NCI-H345 treated with DMSO at 0.1 percent for 48 hours (cell line): ENCODE data around the gene ATP2B3.

Experiments
- DNase-seq: peaks from one replicate; lab custom pipeline; 2025; ENCODE audit not compliant: unreplicated experiment; lab: John Stamatoyannopoulos, UW

ATP2B3 gene

GRCh38 chrX:153507484-153508178 is 9.8 kb upstream of the ATP2B3 start:
- peak; percentile 30 for DNase-seq

DNA sequence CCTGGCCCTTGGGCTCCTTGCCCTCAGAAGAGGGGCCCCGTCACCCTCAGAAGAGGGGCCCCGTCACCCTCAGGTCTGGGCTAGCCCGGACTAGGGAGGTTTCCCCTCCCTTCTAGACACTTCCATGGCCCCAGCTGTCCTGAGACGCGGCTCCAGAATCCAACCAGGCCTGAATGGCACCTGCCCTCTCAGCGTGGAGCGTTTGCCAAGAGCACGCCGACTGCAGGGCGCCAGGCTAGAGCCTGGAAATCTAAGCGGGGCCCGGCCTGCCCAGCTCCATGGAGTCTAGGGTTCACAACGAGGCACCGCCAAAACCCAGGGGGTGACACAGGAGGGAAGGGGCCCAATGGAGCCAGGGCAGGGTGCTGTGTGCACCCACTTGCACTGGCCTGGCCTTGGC is 7.8 kb upstream of the ATP2B3 start:
- no peak for DNase-seq

DNA sequence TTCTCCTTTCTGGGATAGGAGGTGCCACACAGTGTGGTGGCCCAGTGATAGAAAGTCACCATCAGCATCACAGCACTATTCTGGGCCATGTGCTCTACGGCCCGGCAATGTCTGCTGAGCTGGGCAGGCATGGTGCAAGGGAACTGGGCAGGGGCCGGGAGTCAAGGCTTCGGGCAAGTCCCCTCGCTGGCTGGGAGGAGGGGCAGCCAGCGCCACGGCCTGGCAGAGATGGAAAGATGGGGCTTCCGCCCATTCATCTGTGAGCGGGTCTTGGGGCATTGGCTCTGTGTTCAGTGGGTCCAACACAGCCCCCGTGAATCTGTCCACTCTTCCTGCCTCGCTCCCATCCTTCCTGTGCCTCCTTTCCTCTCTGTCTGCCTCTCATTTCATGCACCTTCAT is 7.1 kb upstream of the ATP2B3 start:
- DNase-seq: no peak

DNA sequence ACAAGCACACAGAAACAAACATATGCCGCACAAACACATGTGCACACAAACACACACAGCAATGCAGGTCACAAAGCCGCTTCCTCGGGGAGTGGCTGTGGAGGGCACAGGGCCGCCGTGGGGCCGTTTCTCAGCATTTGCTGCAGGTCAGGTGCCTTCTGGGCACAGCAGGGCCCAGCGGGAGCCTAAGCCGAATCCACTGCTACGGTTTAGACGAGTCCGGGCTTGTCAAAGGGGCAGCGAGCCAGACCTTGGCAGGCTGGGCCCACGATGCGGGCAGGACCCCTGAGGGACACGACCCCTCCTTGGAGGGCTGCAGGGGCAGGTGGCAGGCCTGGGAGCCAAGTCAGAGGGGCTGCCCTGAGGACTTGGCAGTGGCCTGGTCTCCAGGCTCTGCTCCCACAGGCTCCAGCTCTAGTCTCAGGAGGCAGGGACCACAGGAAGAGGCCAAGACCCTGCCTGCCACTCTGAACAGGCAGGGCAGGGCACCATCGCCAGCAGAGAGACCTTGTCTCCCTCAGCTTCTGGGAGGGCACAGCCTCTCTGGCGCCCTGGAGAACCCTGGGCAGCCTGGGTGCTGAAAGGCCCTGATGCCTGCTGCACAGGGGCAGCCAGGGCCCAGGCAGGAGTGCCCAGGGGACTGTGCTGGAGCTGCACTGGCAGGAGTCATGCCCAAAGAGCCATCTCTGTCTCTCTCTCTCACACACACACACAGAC is 5.5 kb upstream of the ATP2B3 start:
- no peak for DNase-seq

DNA sequence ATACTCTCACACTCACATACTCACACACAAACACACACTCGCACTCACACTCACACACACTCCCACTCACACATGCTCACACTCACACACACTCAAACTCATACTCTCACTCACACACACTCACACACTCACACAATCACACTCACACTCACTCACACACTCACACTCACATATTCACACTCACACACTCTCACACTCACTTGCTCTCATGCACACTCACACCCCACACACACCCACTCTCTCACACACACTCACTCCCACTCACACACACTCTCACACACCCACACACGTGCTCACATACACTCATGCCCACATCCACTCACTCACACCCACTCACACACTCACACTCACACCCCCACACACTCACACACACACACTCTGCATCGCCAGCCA is 4.9 kb upstream of the ATP2B3 start:
- no peak for DNase-seq

GRCh38 chrX:153513265-153513664 is 4.2 kb upstream of the ATP2B3 start:
- no peak for DNase-seq

- no peak for DNase-seq
These were observed 3.2 kb upstream of the ATP2B3 start for GRCh38 chrX:153514259-153514658.

DNA sequence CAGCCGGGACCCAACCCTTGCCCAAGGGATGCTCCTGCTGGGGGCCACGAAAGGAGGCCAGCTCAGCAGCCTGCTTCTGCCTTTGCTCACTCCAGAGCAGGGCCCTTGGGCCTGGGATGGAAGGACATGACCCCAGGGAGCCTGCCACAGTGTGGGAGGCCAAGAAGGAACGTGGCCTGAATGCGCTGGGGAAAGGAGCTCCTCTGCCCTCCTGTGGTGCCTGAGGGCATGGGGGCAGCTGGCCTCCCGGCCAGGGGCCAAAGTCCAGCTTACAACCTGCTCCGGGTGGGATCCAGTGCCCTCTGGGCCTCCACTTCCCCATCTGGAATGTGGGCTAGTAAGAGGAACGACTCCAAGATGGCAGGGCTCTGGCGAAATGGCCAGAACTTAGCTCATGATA is 2.0 kb upstream of the ATP2B3 start:
- no peak for DNase-seq

DNA sequence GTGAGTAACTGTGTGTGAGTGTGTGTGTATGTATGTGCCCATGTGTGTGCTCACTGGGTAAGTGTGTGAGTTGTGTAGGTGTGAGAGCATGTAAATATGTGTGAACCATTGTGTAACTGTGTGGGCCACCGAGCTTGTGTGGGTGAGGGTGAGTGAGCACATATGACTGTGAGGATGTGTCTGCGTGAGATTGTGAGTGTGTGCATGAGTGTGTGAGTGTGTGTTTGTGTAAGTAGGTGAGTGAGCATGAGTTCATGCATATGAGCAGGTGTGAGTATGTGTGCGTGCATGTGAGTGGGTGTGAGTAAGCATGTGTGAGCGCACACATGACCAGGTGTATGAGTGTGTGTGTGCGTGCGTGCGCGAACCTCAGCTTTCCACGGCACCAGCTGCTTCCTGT is 1.4 kb upstream of the ATP2B3 start:
- no peak for DNase-seq

DNA sequence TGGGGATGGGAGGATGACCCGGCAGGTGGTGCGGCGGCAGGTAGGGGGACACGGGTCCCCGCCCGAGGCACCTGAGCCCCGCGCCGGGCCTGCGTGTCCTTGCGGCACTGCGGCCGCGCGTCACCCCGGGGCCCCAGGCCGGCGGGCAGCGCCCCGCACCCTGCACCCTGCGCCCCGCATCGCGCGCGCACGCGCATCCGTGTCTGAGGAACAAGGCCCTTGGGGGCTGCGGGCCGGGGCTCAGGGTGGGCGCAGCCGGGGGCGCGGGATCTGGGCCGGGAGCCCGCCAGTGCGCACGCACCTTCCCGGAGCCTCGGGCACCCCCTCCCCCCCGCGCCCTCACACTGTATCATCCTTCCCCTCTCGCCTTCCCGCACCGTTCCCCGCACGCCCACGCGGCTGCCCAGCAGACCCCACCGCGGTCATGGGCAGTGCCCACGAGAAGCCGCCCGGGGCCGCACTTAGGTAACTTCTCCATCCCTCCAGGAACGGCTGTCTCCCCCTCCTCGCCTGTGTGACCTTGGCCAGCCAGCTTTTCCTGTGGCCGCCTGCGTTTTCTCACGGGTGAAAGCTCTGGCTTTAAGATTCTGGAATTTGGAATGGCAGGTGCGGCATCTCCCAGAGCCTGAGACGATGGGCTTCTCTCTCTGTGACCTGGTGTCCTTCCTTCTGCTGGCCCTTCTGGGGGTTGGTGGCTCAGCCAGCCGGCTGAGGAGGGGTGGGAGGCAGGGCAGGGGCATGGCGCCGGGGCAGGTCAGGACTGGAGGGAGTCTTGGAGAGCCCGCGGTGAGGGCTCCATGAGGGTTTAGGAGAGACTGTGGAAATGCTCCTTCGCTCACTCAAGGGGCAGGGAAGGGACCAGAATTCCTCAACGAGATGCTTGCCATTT is 748 bp downstream of the ATP2B3 start:
- no peak for DNase-seq

- DNase-seq: no peak
These were observed 2.3 kb downstream of the ATP2B3 start for GRCh38 chrX:153519569-153520286.

- DNase-seq: no peak
These were observed 3.0 kb downstream of the ATP2B3 start for GRCh38 chrX:153520287-153520917.

- peak; percentile 20 for DNase-seq
These were observed 3.6 kb downstream of the ATP2B3 start for GRCh38 chrX:153521034-153521433.

GRCh38 chrX:153522259-153522658 is 4.8 kb downstream of the ATP2B3 start:
- DNase-seq: no peak

GRCh38 chrX:153523269-153523668 is 5.8 kb downstream of the ATP2B3 start:
- no peak for DNase-seq

GRCh38 chrX:153524234-153524633 is 6.8 kb downstream of the ATP2B3 start:
- DNase-seq: no peak

GRCh38 chrX:153525451-153525850 is 8.0 kb downstream of the ATP2B3 start:
- DNase-seq: no peak

DNA sequence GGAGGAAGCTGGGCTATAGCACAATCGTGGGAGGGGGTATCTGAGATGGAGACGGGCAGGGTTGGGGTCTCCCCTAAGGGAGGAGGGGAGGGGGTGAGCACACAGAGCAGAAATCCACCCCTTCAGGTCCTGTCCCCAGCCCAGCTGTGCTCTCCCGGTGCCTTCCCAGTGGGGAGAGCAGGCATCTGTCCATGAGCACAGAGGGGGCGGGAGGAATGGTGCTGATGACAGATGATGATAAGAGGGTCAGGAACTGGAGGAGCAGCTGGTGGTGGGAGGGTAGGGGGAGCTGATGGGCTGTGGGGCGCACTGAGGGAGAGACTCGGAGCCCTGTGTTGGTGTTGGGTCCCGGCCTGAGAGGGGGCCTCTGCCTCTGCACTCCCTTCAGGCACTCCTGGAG is 8.6 kb downstream of the ATP2B3 start:
- no peak for DNase-seq

DNA sequence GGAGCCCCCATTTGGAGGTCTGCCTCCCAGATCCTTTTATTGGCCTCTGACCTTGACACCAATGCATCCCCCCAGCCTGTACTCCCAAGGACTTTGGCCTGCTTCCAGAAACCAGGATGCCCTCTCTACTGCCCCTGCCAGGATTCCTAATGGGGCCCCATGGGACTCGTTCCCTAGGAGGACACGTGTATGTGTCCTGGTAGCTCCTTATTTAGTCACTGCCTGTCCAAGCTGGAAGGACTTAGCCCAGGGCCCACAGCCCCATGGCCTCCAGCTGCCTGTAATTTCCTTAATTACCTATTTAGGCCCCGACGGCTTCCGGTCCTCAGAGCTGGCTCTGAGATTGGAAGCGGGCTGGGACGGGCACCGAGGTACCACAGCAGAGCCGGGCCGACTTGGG is 9.4 kb downstream of the ATP2B3 start:
- DNase-seq: no peak

GRCh38 chrX:153527208-153527607 is 9.8 kb downstream of the ATP2B3 start:
- no peak for DNase-seq
